Measurements from ENCODE around the gene PAK5. TPM values are rescaled to one million over a fixed set of nuclear protein-coding genes. Genes with fewer than 3 reads are reported as not detected.

Gene PAK5
- total RNA-seq, 1 donor from 2014 or later = not detected

GRCh38 chr20:9514461-9515213, 324.2 kb downstream of the PAK5 start, which contains the start of gene LAMP5:
LAMP5 (plus strand) TSS chr20:9514590; CDS start chr20:9514853, 263 bp downstream.
- intact Hi-C loops (cut with DNase I) = no loop called here
- no peak for DNase-seq (ENCODE audit: low spot score)

DNA sequence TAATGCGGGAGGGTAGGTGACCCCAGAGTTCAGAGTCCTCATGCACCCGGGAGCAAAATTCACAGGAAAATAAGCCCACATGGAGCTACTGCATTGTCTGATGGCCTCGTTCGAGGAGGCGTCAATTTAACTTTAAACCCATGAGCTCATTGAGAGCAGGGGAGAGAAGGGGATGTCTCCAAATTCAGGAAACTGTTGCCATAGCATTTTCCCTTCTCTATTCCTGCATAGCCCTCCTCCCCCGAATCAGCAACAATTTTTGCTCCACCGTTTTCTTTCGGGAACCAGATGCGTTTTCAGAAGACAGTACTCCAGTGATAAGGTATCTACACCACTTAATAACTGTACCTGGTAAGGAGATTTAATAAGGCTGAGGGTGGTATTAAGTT, 324.8 kb downstream of the PAK5 start:
- intact Hi-C loops (cut with DNase I) = no loop called here
- no peak for DNase-seq (ENCODE audit: low spot score)

DNA sequence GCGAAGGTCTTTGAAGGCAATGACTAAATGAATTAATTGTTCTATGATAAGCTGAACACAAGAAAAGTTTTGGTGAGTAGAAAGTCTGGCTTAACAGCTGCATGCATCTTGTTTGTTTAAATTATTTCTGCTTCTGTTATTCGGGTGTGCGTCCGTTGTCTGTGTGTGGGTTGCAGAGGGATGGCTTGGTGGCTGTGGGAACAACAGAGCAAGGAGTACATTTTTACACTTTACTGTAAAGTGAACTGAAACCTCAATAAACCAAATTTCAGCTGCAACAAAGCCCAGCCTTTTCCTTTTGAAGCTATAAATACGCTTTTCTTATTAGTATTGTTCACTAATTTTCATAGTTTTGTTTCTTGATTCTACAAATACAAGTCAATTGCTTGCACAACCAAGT, 328.0 kb downstream of the PAK5 start:
- intact Hi-C loops (cut with DNase I) = no loop called here
- DNase-seq (ENCODE audit: low spot score) = no peak

GRCh38 chr20:9509246-9509645, 329.6 kb downstream of the PAK5 start:
- intact Hi-C loops (cut with DNase I) = no loop called here
- no peak for DNase-seq (ENCODE audit: low spot score)

- intact Hi-C loops (cut with DNase I) = no loop called here
- DNase-seq (ENCODE audit: low spot score) = no peak
Measured at GRCh38 chr20:9508696-9509178, 330.1 kb downstream of the PAK5 start.

GRCh38 chr20:9508240-9508661, 330.6 kb downstream of the PAK5 start:
- intact Hi-C loops (cut with DNase I) = no loop called here
- DNase-seq (ENCODE audit: low spot score) = no peak

DNA sequence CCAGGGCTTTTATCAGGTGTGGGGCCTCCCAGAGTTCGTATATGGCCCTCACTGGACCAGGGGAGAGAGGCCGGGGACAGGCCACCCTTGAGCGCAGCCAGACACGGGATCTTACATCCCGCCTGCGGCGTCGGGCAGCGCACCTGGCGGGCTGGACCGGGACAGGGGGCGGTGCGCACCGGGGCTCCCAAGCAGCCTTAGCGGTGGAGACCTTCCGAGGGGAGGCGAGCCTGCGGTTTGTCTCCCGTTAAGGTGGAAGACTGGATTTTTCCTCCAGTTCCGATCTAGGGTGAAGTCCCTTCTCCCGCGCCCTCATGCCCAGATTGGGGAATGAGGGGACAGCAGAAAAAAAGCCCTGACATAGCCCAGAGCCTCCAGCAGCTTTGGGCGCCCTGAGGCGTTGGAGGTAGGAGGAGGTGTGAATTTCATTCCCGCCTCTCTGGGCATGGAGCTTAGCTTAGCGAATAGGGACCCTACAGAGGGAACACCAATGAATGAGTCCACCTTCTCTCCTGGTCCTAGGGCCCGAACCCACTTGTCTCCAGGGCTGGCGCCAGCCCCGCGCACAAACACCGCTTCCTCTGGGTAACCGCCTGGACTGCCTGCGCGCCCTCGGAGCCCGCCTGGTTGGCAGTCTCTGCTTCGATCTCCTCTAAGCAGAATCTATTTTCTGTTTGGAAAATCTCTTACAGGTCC, 331.2 kb downstream of the PAK5 start:
- no peak for DNase-seq (ENCODE audit: low spot score)
- intact Hi-C loops (cut with DNase I) = no loop called here

DNA sequence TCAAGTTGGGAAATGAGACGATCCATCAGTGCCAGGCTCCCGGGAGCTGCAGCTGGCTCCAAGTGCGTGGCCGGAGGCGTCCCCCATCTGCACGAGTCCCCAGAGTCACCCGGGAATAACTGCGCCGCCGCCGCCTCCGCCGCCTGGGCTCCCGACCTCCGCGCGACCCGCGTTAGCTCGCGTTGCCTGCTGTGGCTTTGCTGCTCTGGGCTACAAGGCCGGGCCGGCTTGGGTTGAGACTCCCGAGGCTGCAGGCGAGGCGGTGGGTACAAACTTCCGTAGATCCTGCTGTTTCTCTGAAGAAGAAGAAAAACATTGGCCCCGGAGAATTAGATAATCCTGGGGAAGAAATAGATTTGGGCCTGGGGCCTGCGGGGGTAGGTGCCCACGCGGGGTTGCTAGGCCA, 331.9 kb downstream of the PAK5 start:
- no peak for DNase-seq (ENCODE audit: low spot score)
- intact Hi-C loops (cut with DNase I) = no loop called here

GRCh38 chr20:9506280-9506821, 332.5 kb downstream of the PAK5 start:
- DNase-seq (ENCODE audit: low spot score) = no peak

DNA sequence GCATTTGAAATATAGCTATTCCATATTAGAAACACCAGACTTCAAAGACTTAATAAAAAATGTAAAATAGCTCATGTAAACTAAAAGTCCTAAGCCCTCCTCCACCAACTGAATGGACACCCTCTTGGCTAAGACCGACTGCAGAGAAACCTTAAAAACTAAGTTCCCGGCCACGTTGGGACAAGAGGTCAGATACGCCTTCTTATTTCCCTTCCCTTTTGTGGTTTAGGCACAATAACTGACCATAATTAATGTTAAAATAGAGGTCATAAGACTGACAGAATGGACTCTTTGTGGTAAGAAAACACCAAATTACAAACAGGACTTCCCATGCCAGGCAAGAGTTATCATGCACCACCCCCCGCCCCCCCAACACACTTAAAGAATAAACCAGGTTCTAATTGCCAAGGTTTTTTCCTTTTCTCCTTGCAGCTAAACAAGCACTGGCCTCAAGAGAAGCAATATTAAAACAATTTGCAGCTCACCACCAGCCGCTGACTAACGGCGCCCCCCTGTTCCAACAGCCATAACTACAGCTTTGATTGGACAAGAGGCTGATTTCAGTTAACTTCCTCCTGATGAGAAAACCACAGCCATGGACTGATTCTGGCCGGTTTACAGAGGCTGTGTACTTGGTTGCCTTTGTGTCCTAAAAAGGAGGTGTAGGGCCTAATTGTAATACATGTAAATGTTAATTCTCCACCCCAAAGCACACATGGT, 335.2 kb downstream of the PAK5 start:
- intact Hi-C loops (cut with DNase I) = no loop called here
- no peak for DNase-seq (ENCODE audit: low spot score)

More at GRCh38 chr20:9506280-9506821, 332.5 kb downstream of the PAK5 start:
- intact Hi-C loops (cut with DNase I) = no loop called here

- no peak for DNase-seq (ENCODE audit: low spot score)
- intact Hi-C loops (cut with DNase I) = no loop called here
Measured at GRCh38 chr20:9501473-9501872, 337.4 kb downstream of the PAK5 start.

DNA sequence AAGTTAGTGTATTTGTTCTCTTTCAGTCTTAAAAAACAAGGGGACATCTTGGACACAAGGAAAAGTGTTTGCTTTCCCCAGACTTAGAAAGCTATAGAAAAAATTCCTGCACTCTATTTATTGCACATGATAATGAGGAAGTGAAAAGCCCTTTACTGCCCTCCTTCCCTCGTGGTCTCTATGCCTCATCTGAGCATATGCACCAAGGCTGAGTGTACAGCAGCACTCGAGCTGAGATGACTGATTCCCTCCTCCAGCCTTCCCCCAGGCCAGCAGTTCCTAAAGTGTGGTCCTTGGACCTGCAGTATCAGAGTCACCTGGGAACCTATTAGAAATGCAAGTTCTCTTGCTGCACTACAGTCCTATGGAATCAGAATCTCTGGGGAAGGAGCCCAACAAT, 338.8 kb downstream of the PAK5 start:
- intact Hi-C loops (cut with DNase I) = no loop called here
- no peak for DNase-seq (ENCODE audit: low spot score)

GRCh38 chr20:9499126-9499899, 339.6 kb downstream of the PAK5 start:
- intact Hi-C loops (cut with DNase I) = no loop called here
- DNase-seq (ENCODE audit: low spot score) = no peak

- intact Hi-C loops (cut with DNase I) = no loop called here
- DNase-seq (ENCODE audit: low spot score) = no peak
Measured at GRCh38 chr20:9498322-9498721, 340.6 kb downstream of the PAK5 start.

- no peak for DNase-seq (ENCODE audit: low spot score)
- intact Hi-C loops (cut with DNase I) = no loop called here
Measured at GRCh38 chr20:9496155-9496554, 342.7 kb downstream of the PAK5 start.

DNA sequence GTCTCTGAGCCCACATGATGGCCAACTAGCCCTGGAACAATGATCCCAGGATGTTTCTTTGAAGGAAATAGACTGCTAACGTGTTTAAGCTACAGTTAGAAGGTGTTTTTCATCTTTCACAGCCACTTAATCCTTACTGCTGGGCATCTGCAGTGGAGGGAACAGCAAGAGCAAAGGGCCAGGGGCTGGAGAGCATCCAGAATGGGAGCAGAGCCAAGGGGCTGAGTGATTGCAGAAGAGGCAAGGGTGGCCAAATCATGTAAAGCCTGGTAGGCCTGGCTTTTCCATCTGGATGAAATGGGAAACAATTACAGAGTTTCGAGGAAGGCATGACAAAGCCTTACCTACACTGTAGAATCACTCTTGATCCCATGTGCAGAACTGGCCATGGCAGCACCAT, 343.2 kb downstream of the PAK5 start:
- DNase-seq (ENCODE audit: low spot score) = no peak
- intact Hi-C loops (cut with DNase I) = no loop called here

- no peak for DNase-seq (ENCODE audit: low spot score)
- intact Hi-C loops (cut with DNase I) = no loop called here
Measured at GRCh38 chr20:9493803-9494202, 345.1 kb downstream of the PAK5 start.

GRCh38 chr20:9492067-9492466, 346.8 kb downstream of the PAK5 start:
- intact Hi-C loops (cut with DNase I) = no loop called here
- DNase-seq (ENCODE audit: low spot score) = no peak

DNA sequence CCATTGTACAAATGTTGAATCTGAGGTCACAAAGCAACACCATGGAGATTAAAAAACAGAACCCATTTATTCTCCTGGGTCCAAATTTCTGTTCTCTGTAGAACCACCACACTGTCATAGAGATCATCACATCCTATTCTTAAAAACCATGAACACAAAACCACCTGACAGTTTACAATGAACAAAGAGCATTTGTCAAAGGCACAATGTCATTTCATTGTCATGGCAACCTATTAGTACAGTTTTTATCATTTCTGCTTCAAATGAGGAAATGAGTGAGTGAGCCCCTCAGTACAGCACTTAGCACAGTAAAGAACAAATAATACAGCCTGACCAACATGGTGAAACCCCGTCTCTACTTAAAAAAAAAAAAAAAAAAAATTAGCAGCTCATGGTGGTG, 347.6 kb downstream of the PAK5 start:
- intact Hi-C loops (cut with DNase I) = no loop called here
- DNase-seq (ENCODE audit: low spot score) = no peak

Measured in cardiac septum (tissue), 1 donor.